OCI-LY7 (cell line): Measurements from ENCODE around the gene GNG12. TPM values are rescaled to one million over a fixed set of nuclear protein-coding genes. Genes with fewer than 3 reads are reported as not detected.

Source experiments
- BruUV-seq: library from RNA; stranded (reverse); fragments of 400-500 nt; replicated peaks from 2 replicates; lab custom pipeline; 2021; lab: Mats Ljungman, UMichigan
- CTCF ChIA-PET: fragments of 300-600 bp; sonication (Branson Sonifier 250); formaldehyde crosslinking; loops from one replicate; lab custom pipeline; 2022; ENCODE audit warnings: antibody characterized with exemption; ENCODE audit not compliant: unreplicated experiment; lab: Charles Lee
- POLR2A ChIA-PET: fragments of 300-600 bp; sonication (Branson Sonifier 250); formaldehyde crosslinking; loops from one replicate; lab custom pipeline; 2022; ENCODE audit warnings: antibody characterized with exemption; lab: Charles Lee
- DNase-seq: peaks from one replicate; pipeline ENCODE4 v3.0.0-alpha.2; 2015; ENCODE audit warnings: low spot score
- H2AFZ ChIP-seq: fragments of 200-600 bp; sonication (generic), shearing (Covaris generic); 2 replicates; pipeline ENCODE4 v1.6.1; 2014; ENCODE audit warnings: mild to moderate bottlenecking, antibody characterized with exemption, low read length, moderate library complexity
- H3K27ac ChIP-seq: fragments of 200-600 bp; sonication (generic); 2 replicates; pipeline ENCODE4 v1.5.1; 2014; ENCODE audit warnings: mixed run types, low read depth, mild to moderate bottlenecking, moderate library complexity, low read length, inconsistent platforms; ENCODE audit not compliant: poor library complexity, severe bottlenecking
- H3K36me3 ChIP-seq: fragments of 200-600 bp; sonication (generic); 2 replicates; pipeline ENCODE4 v1.6.1; 2014; ENCODE audit warnings: mild to moderate bottlenecking, antibody characterized with exemption, low read length, moderate library complexity, mixed read lengths; ENCODE audit not compliant: insufficient read depth
- H3K4me1 ChIP-seq: fragments of 200-600 bp; sonication (generic); 2 replicates; pipeline ENCODE4 v1.5.1; 2014; ENCODE audit warnings: mild to moderate bottlenecking, low read length; ENCODE audit not compliant: insufficient read depth, poor library complexity, severe bottlenecking
- H3K4me2 ChIP-seq: fragments of 200-600 bp; sonication (generic); 2 replicates; pipeline ENCODE4 v1.6.1; 2014; ENCODE audit warnings: mild to moderate bottlenecking, low read length
- H3K4me3 ChIP-seq: fragments of 200-600 bp; sonication (generic); 2 replicates; pipeline ENCODE4 v1.5.1; 2014; ENCODE audit warnings: mild to moderate bottlenecking, low read depth, low read length; ENCODE audit not compliant: poor library complexity, severe bottlenecking
- H3K79me2 ChIP-seq: fragments of 200-600 bp; sonication (generic); 2 replicates; pipeline ENCODE4 v1.6.1; 2016; ENCODE audit warnings: low read depth, mild to moderate bottlenecking, low read length, moderate library complexity, mixed read lengths; ENCODE audit not compliant: insufficient read depth
- H3K9me2 ChIP-seq: fragments of 200-600 bp; sonication (generic); 2 replicates; pipeline ENCODE4 v1.6.1; 2016; ENCODE audit warnings: mild to moderate bottlenecking, low read length, mixed read lengths; ENCODE audit not compliant: insufficient read depth
- H3K9me3 ChIP-seq: fragments of 200-600 bp; sonication (generic); 2 replicates; pipeline ENCODE4 v1.6.1; 2014; ENCODE audit warnings: mild to moderate bottlenecking, mixed run types, low read length, mixed read lengths
- H4K20me1 ChIP-seq: fragments of 200-600 bp; sonication (generic); 2 replicates; pipeline ENCODE4 v1.6.1; 2014; ENCODE audit warnings: mild to moderate bottlenecking, antibody characterized with exemption, low read length, moderate library complexity, mixed read lengths; ENCODE audit not compliant: insufficient read depth
- CTCF ChIP-seq: fragments of 200-600 bp; sonication (generic); conservative IDR thresholded peaks from 2 replicates; pipeline ENCODE4 v1.5.1; 2014; ENCODE audit warnings: mild to moderate bottlenecking, antibody characterized with exemption, low read length, moderate library complexity, mixed read lengths
- EZH2phosphoT487 ChIP-seq: fragments of 200-600 bp; sonication (generic); IDR thresholded peaks from 2 replicates; pipeline ENCODE4 v1.6.1; 2018; ENCODE audit warnings: low read depth, borderline replicate concordance, mild to moderate bottlenecking, mixed run types, antibody characterized with exemption, low read length, moderate library complexity, mixed read lengths
- intact Hi-C: fragments of 100-400 bp; cut with micrococcal nuclease; formaldehyde crosslinking; loops from one replicate; pipeline ENCODE4 v1.10.0; 2022; ENCODE audit not compliant: unreplicated experiment
- total RNA-seq, 2 experiments: library from RNA; depleted of rRNA in 1 of 2; stranded (reverse); fragments of >200 nt in 1 of 2; shearing (Covaris generic) in 1 of 2; gene quantifications; 2 replicates each; pipeline ENCODE4 v1.2.3, GENCODE V29; 2014 to 2022

Gene GNG12
- total RNA-seq, 2 experiments from 2014 or later, result 0.10 TPM; not detected in 1

GRCh38 chr1:67717876-67718275 lies 115.4 kb downstream of the GNG12 start:
- no peaks in the 10 kb centered on the region for H3K9me2 ChIP-seq
- no peaks in the 10 kb centered on the region for H3K79me2 ChIP-seq
- ChIA-PET POLR2A (interaction anchor here (0.7 to 2.0 kb wide), 3 partner anchors 14 to 205 kb away, joined by 3 to 5 read pairs (median 4); no protein-coding TSS in a partner anchor), CTCF (no interaction called here)
- TF ChIP-seq EZH2phosphoT487 (no peak), CTCF (no peak)
- peaks cover 31% of the 10 kb centered on the region for H3K4me1 ChIP-seq
- DNase-seq, result no peak
- no peaks in the 10 kb centered on the region for H3K9me3 ChIP-seq
- H3K4me3 ChIP-seq, result no peak overlapping the region
- no peaks in the 10 kb centered on the region for H4K20me1 ChIP-seq
- no peak overlapping the region for H3K4me2 ChIP-seq
- H2AFZ ChIP-seq, result no peak overlapping the region
- H3K27ac ChIP-seq, result no peak overlapping the region
- BruUV-seq, result no TSS peak
- intact Hi-C loops, result no loop called here
- H3K36me3 ChIP-seq, result no peaks in the 10 kb centered on the region

- ChIA-PET POLR2A (interaction anchor here (2.0 kb wide), 1 partner anchor 20 kb away, joined by 5 read pairs; no protein-coding TSS in a partner anchor), CTCF (no interaction called here)
- intact Hi-C loops, result no loop called here
- Histone ChIP-seq H3K27ac (no peak overlapping the region), H2AFZ (no peak overlapping the region), H4K20me1 (no peaks in the 10 kb centered on the region), H3K36me3 (no peaks in the 10 kb centered on the region), H3K4me3 (no peak overlapping the region), H3K9me2 (no peaks in the 10 kb centered on the region), H3K4me1 (peaks cover 32% of the 10 kb centered on the region), H3K9me3 (no peaks in the 10 kb centered on the region), H3K4me2 (no peak overlapping the region), H3K79me2 (no peaks in the 10 kb centered on the region)
- no TSS peak for BruUV-seq
- DNase-seq, result no peak
- no peak for TF ChIP-seq EZH2phosphoT487
- TF ChIP-seq CTCF, result no peak
Measured at GRCh38 chr1:67716800-67717199, 116.5 kb downstream of the GNG12 start.

GRCh38 chr1:67715819-67716218 lies 117.4 kb downstream of the GNG12 start:
- CTCF ChIA-PET, result interaction anchor here (0.6 kb wide), 1 partner anchor 323 kb away, joined by 3 read pairs; no protein-coding TSS in a partner anchor
- POLR2A ChIA-PET, result interaction anchor here (0.5 to 1.4 kb wide), 6 partner anchors 9 to 587 kb away, joined by 3 to 4 read pairs (median 3); no protein-coding TSS in a partner anchor
- Histone ChIP-seq H3K9me3 (no peaks in the 10 kb centered on the region), H3K4me1 (peaks cover 37% of the 10 kb centered on the region), H3K36me3 (no peaks in the 10 kb centered on the region), H2AFZ (no peak overlapping the region), H3K27ac (no peak overlapping the region), H4K20me1 (no peaks in the 10 kb centered on the region), H3K79me2 (no peaks in the 10 kb centered on the region), H3K4me3 (no peak overlapping the region), H3K9me2 (no peaks in the 10 kb centered on the region), H3K4me2 (no peak overlapping the region)
- BruUV-seq, result no TSS peak
- DNase-seq, result no peak
- no peak for TF ChIP-seq EZH2phosphoT487
- TF ChIP-seq CTCF, result no peak
- intact Hi-C loops, result no loop called here
